ENCODE data around the gene MAN1A1.
"Not testable (repeated sequence)": the region's sequence is repeated elsewhere in the genome, so short reads cannot be mapped to it uniquely, and the experiment has no call there.

The MAN1A1 gene

DNA sequence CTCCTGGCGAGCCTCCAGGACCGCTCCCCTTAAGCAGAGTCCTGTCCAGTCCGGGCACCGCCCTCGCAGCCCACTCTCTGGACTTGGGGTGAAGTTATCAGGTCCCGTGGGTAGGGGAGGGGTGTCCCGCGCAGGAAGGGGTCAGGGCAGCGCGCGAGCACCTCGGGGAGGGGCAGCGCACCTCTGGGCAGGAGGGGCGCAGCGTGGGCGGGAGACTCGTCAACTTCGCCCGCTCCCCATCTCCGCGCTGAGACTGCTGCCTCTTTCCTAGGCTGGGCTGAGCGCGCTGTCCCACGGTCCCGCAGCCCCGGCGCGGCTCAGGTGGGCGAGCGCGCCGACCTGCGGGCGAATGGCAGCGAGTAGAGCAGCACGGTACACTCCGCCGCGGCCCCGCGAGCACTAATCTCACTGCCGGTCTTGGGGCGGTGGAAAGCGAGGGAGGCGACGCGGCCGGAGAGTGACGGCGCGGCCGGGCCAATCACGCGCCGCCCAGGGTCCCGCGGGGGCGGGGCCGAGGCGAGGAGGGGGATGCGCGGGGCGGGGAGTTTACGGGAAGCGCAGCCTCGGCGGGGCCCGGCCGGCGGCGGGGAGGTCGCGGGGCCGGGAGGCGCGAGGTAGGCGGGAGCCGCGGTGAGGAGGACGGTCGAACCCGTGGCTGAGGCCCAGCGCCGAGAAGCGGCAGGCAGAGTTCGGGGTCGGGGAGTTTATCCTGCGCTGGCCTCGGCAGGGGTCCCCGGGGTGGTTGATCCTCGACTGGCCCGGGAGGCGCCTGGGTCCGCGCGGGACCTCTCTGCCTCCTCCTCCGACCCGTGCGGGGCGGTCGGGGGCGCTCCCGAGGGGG is at the start of gene MAN1A1:
Gene MAN1A1 (minus strand): TSS at position 401 of the 841 bp plus-strand sequence. CDS start 696 bp downstream, outside the sequence.
- no peak for FAIRE-seq

GRCh38 chr6:119395192-119395591 is 45.6 kb upstream of the MAN1A1 start:
- no peak for FAIRE-seq

DNA sequence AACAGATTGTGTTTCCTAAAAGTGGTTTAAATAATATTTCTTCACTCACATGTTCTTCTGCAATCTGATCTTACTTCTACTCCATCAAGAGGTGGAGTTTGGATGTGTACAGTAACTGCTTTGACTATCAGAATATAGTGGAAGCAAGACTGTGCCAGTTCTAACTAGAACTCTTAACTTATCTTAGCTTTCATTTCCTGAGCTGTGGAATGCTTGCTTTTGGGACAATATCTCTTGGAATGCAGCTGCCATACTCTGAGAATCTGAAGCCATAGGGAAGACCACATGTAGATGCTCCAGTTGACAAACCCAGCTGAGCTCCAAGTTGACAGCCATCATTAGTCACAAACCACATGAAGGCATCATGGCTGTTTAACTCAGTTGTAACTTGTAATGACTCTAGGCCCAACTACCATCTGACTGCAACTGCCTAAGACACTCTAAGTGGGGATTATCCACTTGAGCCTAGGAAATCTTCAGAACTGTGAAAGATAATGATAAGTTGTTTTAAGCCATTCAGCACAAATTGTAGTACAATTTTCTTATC is 40.8 kb upstream of the MAN1A1 start:
- FAIRE-seq: no peak

DNA sequence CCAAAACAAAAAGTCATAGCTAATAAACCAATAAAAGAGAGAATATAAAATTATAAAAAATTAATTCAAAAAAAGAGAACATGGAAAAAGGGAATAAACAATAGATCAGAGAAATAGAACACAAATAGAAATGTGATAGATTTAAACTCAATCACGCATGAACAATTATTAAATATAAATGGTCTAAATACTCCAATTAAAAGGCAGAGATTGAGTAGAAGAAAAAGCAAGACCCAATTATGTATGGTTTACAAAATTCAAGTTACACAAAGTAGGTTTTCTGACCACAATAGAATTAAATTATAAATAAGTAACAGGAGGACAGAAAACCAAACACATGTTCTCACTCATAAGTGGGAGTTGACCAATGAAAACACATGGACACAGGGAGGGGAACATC is 36.4 kb upstream of the MAN1A1 start:
- no peak for FAIRE-seq

GRCh38 chr6:119384444-119384843 is 34.9 kb upstream of the MAN1A1 start:
- no peak for FAIRE-seq

- no peak for FAIRE-seq
Observed at GRCh38 chr6:119379809-119380208, 30.2 kb upstream of the MAN1A1 start.

GRCh38 chr6:119377043-119377442 is 27.5 kb upstream of the MAN1A1 start:
- not testable (repeated sequence) for FAIRE-seq

DNA sequence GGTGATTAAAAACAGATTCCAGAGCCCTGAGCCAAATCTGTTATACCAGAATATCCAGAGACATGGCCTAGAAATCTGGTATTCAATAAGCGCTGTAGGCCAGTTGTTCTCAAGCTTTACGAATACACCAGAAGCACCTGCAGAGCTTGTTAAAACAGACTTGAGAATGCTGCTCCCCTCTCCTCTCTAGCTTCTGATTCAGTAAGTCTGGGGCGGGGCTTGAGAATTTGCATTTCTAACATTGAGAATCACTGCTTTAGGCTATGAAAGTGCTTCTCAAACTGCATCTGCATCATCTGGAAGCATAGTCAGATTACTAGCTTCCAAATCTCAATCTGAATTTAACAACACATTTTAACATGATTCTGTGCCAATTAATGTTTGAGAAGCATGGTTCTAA is 20.5 kb upstream of the MAN1A1 start:
- FAIRE-seq: no peak

GRCh38 chr6:119368921-119369320 is 19.4 kb upstream of the MAN1A1 start:
- no peak for FAIRE-seq

DNA sequence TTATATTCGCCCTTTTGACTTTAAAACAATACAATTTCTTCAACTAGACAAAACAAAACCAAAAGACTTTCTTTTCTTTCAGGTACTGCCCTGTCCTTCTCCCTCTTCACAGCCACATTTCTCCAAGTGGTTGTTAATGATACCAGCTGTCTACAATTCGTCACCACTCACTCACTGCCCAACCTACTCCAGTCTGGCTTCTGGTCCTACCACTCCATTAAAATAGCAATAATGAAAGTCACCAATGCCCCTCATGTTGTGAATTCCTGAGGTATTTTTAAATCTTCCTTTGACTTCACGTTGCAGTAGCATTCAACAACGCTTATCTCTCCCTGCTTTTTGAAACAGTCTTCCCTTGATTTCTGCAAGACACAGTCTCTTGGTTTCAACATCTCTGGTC is 11.6 kb upstream of the MAN1A1 start:
- FAIRE-seq: no peak

- FAIRE-seq: no peak
Observed at GRCh38 chr6:119360262-119360915, 10.8 kb upstream of the MAN1A1 start.

- FAIRE-seq: no peak
Observed at GRCh38 chr6:119355890-119356289, 6.3 kb upstream of the MAN1A1 start.

DNA sequence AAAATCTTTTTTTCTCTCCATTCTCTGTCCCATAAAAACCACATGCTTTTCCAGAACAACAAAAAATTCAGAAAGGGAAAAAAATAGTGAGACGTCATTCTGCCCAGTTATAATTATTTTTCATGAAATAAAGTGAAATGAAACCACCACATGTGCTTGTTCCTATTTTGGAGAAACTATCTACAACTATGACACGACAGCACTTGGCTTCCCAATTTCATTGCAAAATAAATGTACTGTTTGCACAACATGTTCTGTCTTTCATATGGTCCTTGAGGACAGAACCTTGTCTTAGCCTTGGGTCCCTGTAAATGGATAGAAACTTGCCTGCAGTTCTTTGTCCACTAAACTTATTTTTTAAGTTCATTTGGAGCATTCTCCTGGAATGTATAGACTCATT is 5.6 kb upstream of the MAN1A1 start:
- FAIRE-seq: no peak

DNA sequence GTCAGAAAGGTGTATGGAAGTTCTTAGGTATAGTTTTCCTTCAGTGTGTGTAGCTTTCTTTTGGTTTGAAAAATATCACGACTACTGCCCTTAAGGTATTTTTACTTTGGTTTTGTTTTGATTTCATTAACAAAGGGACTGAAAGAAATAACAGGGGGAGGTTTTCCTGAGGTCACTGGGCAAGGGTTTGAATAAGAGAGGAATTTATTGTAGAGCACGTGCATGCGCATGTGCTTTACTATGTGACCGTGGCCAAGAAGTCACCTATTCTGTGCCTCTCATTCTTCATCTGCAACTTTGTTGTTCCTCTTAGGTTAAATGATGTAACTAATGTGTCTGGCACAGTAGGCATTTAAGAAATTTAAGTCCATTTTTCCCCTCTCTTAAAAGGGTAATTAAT is 4.1 kb upstream of the MAN1A1 start:
- FAIRE-seq: no peak

GRCh38 chr6:119352001-119352400 is 2.4 kb upstream of the MAN1A1 start:
- FAIRE-seq: no peak

- FAIRE-seq: peak; percentile 55
Observed at GRCh38 chr6:119350952-119351372, 1.4 kb upstream of the MAN1A1 start.

DNA sequence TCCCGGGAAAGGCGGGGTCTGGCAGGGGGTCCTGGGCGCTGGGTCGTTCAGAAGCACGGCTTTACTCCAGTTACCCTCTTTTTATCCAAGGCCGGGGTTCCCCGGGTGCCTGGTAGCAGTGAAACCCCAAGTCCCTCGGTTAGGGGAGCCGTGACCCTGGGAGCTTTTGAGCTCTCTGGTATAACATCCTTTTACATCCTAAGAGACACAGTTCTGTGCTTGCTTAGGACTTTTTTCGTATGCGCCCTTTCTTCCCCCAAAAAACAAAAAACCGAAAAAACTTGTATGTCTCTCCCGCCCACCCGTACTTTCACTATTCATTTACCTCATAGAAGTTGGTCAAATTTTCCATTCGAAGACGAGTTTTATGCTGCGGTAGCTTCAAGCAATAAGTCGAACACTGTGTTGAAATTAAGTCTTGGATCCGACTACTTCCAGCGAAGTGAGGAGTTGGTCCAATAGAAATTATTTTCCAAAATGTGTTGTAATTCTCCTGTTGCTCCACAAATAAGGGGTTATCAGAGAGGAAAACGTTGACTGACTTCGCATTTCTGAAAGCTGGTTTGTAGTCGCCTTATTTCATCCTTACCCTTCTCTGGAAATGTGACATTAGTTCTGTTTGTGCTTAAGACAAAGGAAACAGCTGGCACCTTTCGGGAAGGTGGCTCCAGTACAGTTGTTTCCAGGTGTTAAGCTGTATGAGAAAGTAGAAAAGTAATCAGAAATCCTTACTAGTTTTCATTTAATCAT is 816 bp upstream of the MAN1A1 start:
- FAIRE-seq: no peak

GRCh38 chr6:119348748-119349360 is 707 bp downstream of the MAN1A1 start:
- no peak for FAIRE-seq

- no peak for FAIRE-seq
Observed at GRCh38 chr6:119348096-119348747, 1.3 kb downstream of the MAN1A1 start.

DNA sequence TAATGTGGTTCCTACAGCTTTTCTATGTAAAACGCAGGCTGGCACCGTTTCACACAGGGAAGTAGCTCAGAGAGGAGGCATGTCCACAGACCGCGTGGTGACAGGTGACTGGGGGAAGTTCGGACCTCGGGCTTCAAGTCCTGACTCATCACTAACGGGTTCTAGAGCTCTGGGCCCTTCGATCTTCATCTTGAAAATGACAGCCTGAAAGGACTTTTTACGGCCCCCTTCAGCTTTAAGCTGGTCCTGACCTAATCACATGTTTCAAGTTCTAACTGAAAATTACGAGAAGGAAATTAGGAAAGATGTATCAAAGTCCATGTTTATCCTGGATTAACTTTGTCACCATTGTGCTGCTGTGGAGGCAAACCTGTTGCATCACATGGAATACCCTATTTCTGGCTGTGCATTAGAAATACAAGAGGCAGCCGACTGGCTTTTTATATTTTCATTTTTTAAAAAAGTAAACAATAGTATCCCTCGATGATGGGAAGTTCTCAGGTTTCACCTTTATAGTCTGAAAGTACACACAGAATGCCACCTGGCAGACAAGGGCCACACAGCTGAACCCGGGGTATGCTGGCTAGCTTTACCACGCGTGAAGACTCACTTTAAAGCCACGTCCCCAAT is 2.0 kb downstream of the MAN1A1 start:
- FAIRE-seq: no peak

GRCh38 chr6:119346936-119347335 is 2.6 kb downstream of the MAN1A1 start:
- FAIRE-seq: no peak

DNA sequence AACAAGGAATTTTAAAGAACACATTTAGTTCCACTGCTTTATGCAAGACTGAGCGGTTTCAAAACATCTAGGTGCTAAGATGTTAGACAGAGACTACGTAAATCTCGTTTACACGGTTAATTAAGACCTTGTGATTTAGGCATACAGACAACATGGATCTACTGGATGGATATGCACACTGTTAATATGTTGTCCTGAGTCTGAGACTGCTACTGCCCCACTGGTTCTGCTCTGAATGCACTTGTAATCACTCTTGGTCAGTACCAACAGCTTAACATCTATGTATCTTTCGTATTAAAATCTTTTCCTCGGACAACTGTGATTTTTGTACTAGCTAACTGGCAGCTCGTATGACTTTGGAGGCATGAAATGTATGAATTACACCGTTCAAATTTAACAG is 3.1 kb downstream of the MAN1A1 start:
- no peak for FAIRE-seq

All from A204.1 (cell line).